Skeletal muscle tissue (tissue), 4 donors: ENCODE results near the gene EIF2B1. TPM values are rescaled to one million over a fixed set of nuclear protein-coding genes. Genes with fewer than 3 reads are reported as not detected.

ENCODE experiments used
- H3K27ac ChIP-seq: one replicate; pipeline ENCODE4 v1.7.0; 2013; ENCODE audit warnings: mild to moderate bottlenecking, low read depth, low read length, inconsistent platforms
- H3K27me3 ChIP-seq, 3 donors: one replicate each; pipeline ENCODE4 v1.7.0; 2013; ENCODE audit warnings: low read length in 3 of 3; ENCODE audit not compliant: control insufficient read depth in 3 of 3, insufficient read depth in 3 of 3
- H3K36me3 ChIP-seq, 3 donors: one replicate each; pipeline ENCODE4 v1.7.0; 2013; ENCODE audit warnings: low read length in 3 of 3; ENCODE audit not compliant: control insufficient read depth in 3 of 3, insufficient read depth in 3 of 3
- H3K4me1 ChIP-seq, 3 donors: one replicate each; pipeline ENCODE4 v1.7.0; 2013; ENCODE audit warnings: low read length in 3 of 3, mild to moderate bottlenecking in 3 of 3; ENCODE audit not compliant: control insufficient read depth in 3 of 3, insufficient read depth in 3 of 3
- H3K4me3 ChIP-seq, 3 donors: one replicate each; pipeline ENCODE4 v1.7.0; 2013; ENCODE audit warnings: low read length in 3 of 3
- H3K9ac ChIP-seq, 3 donors: one replicate each; pipeline ENCODE4 v1.7.0; 2013; ENCODE audit warnings: low read length in 3 of 3, mild to moderate bottlenecking in 3 of 3, moderate library complexity in 2 of 3, low read depth in 1 of 3
- H3K9me3 ChIP-seq, 3 donors: one replicate each; pipeline ENCODE4 v1.7.0; 2013; ENCODE audit warnings: low read length in 3 of 3; ENCODE audit not compliant: control insufficient read depth in 3 of 3
- total RNA-seq: library from RNA; depleted of rRNA; stranded (reverse); fragments of >200 nt; gene quantifications from one replicate; pipeline ENCODE4 v1.2.3, GENCODE V29; 2014
- donor health status: Osteomylitis.

Gene EIF2B1
- total RNA-seq: 34.4 TPM

DNA sequence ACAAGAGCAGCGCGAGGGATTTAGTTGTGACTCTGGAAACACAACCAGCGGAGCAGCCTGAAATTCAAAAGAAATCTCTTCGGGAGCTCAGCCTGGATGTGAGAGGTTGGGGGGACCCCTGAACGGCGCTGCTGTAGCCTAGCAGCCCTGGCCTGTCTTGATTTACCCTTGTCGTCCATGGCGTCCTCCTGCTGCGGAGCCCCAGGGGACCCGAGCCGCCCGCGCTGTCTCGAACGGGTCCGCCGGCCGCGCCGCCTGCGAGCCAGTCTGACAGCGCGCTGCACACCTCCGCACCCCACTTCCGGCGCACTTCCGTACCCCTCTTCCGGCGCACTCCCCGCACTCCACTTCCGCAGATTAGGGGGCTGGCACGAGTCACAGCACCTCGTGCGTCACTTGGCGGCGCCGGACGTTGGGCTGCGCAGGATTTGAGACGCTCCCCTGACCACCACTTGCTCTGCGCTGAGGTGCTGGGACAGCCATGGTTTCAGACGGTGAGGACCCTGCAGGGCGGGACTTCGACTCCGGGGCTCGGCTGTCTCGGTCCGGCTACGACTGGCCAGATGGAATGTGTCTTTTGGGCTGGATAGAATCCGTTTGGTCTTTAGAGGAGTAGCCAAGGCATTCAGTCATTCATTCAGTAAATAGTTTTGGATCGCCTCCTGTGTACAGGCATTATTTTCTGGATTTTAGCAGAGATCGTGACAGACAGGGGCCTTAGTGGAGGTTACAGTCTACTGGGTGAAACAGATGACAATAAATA is at the start of gene EIF2B1, which contains the start of gene GTF2H3:
TSS of gene EIF2B1 (minus strand) at position 308 of the 763 bp plus-strand sequence. CDS start at position 179, 129 bp downstream.
TSS of gene GTF2H3 (plus strand) at position 451 of the 763 bp plus-strand sequence. CDS start at position 482, 31 bp downstream.
- Histone ChIP-seq H3K36me3 (peaks cover 21 to 26% (median 24%) of the 10 kb centered on the region in 3 donors), H3K4me1 (peaks cover 7 to 22% (median 10%) of the 10 kb centered on the region in 3 donors), H3K9me3 (no peaks in the 10 kb centered on the region), H3K9ac (peak within 1 kb of the TSS; percentile 88 to 97 (median 96)), H3K4me3 (peak within 1 kb of the TSS; percentile 94 to 99 (median 99)), H3K27me3 (no peaks in the 10 kb centered on the region), H3K27ac (peak within 1 kb of the TSS; percentile 84)

DNA sequence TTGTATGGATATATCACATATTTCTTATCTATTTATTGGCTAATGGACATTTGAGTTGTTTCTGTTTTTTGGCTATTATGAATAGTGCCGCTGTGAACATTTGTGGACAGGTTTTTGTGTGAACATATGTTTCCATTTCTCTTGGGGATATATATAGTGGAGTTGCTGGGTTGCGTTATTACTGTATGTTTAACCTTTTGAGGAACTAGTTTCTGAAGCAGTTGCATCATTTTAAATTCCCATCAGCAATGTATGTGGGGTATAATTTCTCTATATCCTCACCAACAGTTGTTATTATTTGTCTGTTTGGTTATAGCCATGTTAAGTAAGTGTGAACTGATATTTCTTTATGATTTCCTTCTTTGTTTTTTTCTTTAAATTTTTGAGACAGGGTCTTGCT is 48.1 kb upstream of the EIF2B1 start:
- H3K4me1 ChIP-seq: no peaks in the 10 kb centered on the region
- H3K27me3 ChIP-seq: no peaks in the 10 kb centered on the region
- peaks cover 5 to 11% (median 9%) of the 10 kb centered on the region in 3 donors for H3K36me3 ChIP-seq
- no peaks in the 10 kb centered on the region for H3K9me3 ChIP-seq
- H3K4me3 ChIP-seq: no peak overlapping the region
- H3K27ac ChIP-seq: no peak overlapping the region
- no peak overlapping the region for H3K9ac ChIP-seq

DNA sequence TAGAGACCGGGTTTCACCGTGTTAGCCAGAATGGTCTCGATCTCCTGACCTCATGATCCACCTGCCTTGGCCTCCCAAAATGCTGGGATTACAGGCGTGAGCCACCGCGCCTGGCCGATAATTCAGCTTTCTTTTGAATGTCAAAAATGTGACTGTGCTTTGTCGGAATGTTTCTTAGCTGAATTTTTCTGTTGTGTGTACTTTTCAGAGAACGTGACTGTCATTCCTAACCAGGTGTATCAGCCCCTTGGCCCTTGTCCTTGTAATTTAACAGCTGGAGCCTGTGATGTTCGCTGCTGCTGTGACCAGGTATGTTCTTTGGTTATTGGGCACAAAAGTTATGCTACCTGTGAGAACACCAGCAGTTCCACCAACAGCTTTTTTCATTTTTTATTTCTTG is 45.5 kb upstream of the EIF2B1 start:
- no peak overlapping the region for H3K27ac ChIP-seq
- peaks cover 10 to 20% (median 13%) of the 10 kb centered on the region in 3 donors for H3K36me3 ChIP-seq
- no peaks in the 10 kb centered on the region for H3K4me1 ChIP-seq
- no peaks in the 10 kb centered on the region for H3K27me3 ChIP-seq
- no peak overlapping the region for H3K9ac ChIP-seq
- no peaks in the 10 kb centered on the region for H3K9me3 ChIP-seq
- no peak overlapping the region for H3K4me3 ChIP-seq

DNA sequence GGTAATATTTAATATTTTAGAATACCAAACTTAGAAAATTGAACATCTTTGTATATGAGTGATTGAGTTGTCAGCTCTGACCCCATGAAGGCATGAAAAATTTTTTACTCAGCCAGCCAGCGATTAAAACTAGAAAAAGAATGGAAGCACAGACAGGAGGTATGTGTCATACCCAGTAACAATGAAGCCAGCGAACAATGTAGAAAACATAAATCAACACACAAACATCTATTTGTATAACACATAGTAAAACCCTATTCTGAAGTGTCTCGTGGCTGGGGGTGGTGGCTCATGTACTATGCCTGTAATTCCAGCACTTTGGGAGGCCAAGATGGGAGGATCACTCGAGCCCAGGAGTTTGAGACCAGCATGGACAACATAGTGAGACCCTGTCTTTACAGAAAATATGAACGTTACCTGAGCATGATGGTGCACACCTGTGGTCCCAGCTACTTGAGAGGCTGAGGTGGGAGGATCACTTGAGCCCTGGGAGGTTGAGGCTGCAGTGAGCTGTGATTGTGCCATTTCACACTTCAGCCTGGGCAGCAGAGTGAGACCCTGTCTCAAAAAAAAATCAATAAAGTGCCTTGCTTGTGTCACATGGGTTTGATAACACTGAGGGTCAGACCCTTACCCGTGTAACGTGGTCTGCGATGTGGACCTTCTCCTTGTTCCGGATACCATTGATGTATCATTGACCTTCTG is 43.3 kb upstream of the EIF2B1 start:
- Histone ChIP-seq H3K27ac (no peak overlapping the region), H3K9me3 (no peaks in the 10 kb centered on the region), H3K9ac (no peak overlapping the region), H3K27me3 (no peaks in the 10 kb centered on the region), H3K4me3 (no peak overlapping the region), H3K36me3 (peaks cover 10 to 20% (median 13%) of the 10 kb centered on the region in 3 donors), H3K4me1 (peaks cover 0 to 2% (median 2%) of the 10 kb centered on the region in 3 donors)

DNA sequence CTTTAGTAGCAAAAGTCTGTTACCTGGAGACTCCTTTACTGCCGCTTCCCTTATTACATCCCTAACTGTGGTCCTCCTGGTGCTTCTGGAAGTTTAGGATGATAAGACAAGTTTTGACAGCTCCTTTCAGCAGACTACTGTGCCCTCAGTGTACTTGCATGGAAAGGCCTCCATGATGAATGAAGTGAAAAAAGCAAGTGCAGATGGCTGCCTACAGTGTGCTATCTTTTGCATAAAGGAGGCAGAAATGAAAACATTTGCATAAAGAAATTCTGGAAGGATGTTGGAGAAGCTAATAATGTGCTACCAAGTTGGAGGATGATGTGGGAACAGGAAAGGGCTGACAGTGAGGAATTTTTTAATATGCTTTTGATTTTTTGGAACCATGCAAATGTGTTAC is 42.0 kb upstream of the EIF2B1 start:
- no peak overlapping the region for H3K9ac ChIP-seq
- H3K36me3 ChIP-seq: peaks cover 7 to 17% (median 10%) of the 10 kb centered on the region in 3 donors
- H3K4me1 ChIP-seq: peaks cover 6 to 12% (median 8%) of the 10 kb centered on the region in 3 donors
- H3K9me3 ChIP-seq: no peaks in the 10 kb centered on the region
- H3K27ac ChIP-seq: no peak overlapping the region
- H3K27me3 ChIP-seq: no peaks in the 10 kb centered on the region
- no peak overlapping the region for H3K4me3 ChIP-seq

DNA sequence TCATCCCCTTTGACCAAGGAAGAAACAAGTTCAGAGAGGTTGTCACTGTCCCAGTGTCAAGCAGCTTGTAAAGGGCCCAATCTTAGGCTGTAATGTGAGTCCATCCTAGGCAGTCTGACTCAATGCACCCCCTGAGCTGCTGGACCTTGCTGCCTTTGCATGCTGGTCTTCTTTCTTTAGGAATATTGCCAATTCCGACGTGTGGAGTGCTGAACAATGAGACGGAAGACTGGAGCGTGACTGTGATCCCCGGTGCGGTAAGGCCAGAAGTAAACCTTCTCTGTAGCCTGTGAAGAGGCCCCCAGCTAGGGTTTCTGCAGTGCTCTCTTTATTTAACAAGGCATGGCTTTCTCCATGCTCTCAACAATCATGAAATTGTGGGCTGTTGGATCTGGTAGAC is 38.4 kb upstream of the EIF2B1 start:
- Histone ChIP-seq H3K4me1 (peaks cover 6 to 12% (median 8%) of the 10 kb centered on the region in 3 donors), H3K9ac (no peak overlapping the region), H3K9me3 (no peaks in the 10 kb centered on the region), H3K36me3 (peaks cover 6 to 11% (median 7%) of the 10 kb centered on the region in 3 donors), H3K27ac (no peak overlapping the region), H3K4me3 (peak overlapping the region in 2 of 3 donors; percentile 90 to 94), H3K27me3 (no peaks in the 10 kb centered on the region)

DNA sequence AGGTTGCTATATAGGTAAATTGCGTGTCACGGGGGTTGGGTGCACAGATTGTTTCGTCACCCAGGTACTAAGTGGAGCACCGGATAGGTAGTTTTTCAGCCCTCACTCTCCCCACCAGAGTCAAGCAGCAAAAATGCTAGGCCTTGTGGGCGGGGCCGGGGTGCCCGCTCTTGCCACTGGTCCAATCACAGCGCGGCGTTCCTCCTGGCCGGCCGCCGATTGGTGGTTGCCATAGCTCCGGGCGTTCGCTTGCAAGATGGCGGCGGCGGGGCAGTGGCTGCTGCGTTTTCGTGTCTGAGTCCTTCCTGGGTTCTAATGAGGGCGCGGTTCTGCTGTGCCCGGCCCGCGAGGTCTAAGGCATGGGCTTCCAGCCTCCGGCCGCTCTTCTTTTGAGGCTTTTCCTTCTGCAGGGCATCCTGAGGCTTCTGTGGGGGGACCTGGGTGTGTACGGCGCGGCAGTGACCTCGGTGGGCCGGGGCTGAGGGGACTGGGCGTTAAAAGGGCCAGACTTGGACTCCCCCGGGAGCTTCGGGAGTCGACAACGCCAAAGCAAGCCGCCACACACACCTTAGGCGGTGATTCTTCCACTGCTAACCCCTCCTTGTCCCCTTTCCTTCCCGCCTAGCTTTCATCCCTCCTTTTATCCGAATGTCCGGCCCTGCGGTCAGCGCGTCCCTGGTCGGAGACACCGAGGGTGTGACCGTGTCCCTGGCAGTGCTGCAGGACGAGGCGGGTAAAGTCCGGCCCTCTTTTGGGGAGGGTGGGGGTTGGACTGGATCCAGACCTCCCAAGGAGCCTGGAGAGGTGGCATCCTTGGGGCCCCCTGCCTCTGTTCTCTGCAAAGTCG is 37.6 kb upstream of the EIF2B1 start, which contains the start of gene TCTN2:
TSS of gene TCTN2 (plus strand) at position 232 of the 847 bp plus-strand sequence. CDS start at position 360, 128 bp downstream.
- Histone ChIP-seq H3K36me3 (peaks cover 5 to 10% (median 7%) of the 10 kb centered on the region in 3 donors), H3K4me3 (peak within 1 kb of the TSS; percentile 89 to 94 (median 90)), H3K27ac (no peak within 1 kb of the TSS), H3K4me1 (peaks cover 6 to 12% (median 8%) of the 10 kb centered on the region in 3 donors), H3K9me3 (no peaks in the 10 kb centered on the region), H3K27me3 (no peaks in the 10 kb centered on the region), H3K9ac (peak within 1 kb of the TSS; percentile 70 to 87 (median 87))

DNA sequence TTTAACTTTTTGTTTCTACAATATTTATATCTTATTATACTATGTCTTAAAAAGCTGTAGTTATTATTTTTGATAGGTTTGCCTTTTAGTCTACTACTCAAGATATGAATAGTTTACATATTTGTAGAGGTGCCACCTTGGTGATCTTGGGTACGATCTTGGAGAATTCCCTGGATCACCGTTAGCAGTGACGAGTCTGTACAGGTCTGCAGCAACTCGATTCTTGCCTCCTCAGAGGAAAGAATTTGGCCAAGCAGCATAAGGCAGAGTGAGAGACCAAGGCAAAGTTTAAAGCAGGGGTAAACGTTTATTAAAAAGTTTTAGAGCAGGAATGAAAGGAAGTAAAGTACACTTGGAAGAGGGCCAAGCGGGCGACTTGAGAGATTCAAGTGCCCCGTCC is 34.3 kb upstream of the EIF2B1 start:
- H3K36me3 ChIP-seq: peaks cover 0 to 2% (median 0%) of the 10 kb centered on the region in 3 donors
- no peaks in the 10 kb centered on the region for H3K27me3 ChIP-seq
- H3K4me3 ChIP-seq: no peak overlapping the region
- no peaks in the 10 kb centered on the region for H3K9me3 ChIP-seq
- H3K27ac ChIP-seq: no peak overlapping the region
- peaks cover 6 to 12% (median 8%) of the 10 kb centered on the region in 3 donors for H3K4me1 ChIP-seq
- no peak overlapping the region for H3K9ac ChIP-seq

DNA sequence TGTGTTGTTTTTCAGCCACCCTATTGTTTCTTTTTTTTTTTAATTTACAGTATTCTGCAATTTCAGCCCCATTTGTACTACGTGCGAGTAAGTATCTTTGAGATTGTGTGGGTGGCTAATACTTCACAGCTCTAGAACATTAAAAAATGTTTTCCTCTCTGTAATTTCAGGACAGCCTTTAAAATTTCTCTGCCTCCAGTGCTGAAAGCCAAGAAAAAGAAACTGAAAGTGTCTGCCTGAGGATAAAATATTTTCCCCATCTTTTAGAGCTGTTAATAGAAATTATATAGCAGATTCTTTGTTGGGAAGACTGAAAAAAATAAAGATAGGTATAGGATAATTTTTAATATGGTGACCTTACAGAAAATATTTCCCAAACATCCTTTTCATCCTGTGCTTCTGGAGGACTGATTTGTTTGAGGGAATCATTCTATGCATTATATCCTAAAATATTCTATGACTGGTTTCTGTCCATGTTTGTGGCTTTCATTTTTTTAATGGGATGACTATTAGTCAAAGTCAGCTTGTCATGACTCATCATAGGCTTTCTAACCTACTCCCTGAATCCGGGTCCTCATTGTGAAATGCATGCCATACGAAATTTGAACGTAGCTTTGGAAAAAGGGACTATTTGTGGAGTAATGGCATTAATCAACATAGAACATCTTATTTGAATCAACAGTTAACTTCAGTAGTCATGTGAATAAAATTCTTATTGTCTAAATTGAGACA is 26.7 kb upstream of the EIF2B1 start:
- no peak overlapping the region for H3K9ac ChIP-seq
- H3K27ac ChIP-seq: peak overlapping the region; percentile 25
- H3K36me3 ChIP-seq: peaks cover 14 to 29% (median 22%) of the 10 kb centered on the region in 3 donors
- no peaks in the 10 kb centered on the region for H3K27me3 ChIP-seq
- no peak overlapping the region for H3K4me3 ChIP-seq
- H3K4me1 ChIP-seq: no peaks in the 10 kb centered on the region
- no peaks in the 10 kb centered on the region for H3K9me3 ChIP-seq
